Activated B cell treated with CpG ODN at 0.5 μM for 24 hours (primary cell): Measurements from ENCODE around the gene HLA-DRA. TPM values are rescaled to one million over a fixed set of nuclear protein-coding genes. Genes with fewer than 3 reads are reported as not detected.

ENCODE experiments used
- ATAC-seq: fragments of 200-7000 bp; cut with Tn5 transposase; one replicate; pipeline ENCODE4 v1.10.0; 2021; ENCODE audit warnings: low read depth, mild to moderate bottlenecking, moderate library complexity
- CTCF ChIA-PET: fragments of 350-600 bp; sonication (Branson Sonifier 250); formaldehyde crosslinking; loops from one replicate; lab custom pipeline; 2021; ENCODE audit warnings: antibody characterized with exemption; lab: Charles Lee
- POLR2A ChIA-PET: fragments of 350-600 bp; sonication (Branson Sonifier 250); formaldehyde crosslinking; loops from one replicate; lab custom pipeline; 2021; ENCODE audit warnings: antibody characterized with exemption; lab: Charles Lee
- DNase-seq: peaks from one replicate; pipeline ENCODE4 v3.0.0; 2022
- H3K27ac Mint-ChIP-seq: one replicate; pipeline ENCODE4 v1.8.0; 2020; ENCODE audit warnings: mixed read lengths
- H3K27me3 Mint-ChIP-seq: one replicate; pipeline ENCODE4 v1.8.0; 2021; ENCODE audit warnings: mixed read lengths
- H3K36me3 Mint-ChIP-seq: one replicate; pipeline ENCODE4 v1.8.0; 2021; ENCODE audit warnings: low read depth, mixed read lengths
- H3K4me1 Mint-ChIP-seq: one replicate; pipeline ENCODE4 v1.8.0; 2021; ENCODE audit warnings: mixed read lengths
- H3K4me3 Mint-ChIP-seq: one replicate; pipeline ENCODE4 v1.8.0; 2020; ENCODE audit warnings: mild to moderate bottlenecking, mixed read lengths
- H3K9me3 Mint-ChIP-seq: one replicate; pipeline ENCODE4 v1.8.0; 2020; ENCODE audit warnings: mixed read lengths
- intact Hi-C: fragments of 100-400 bp; cut with micrococcal nuclease; formaldehyde crosslinking; loops from one replicate; pipeline ENCODE4 v1.15.1; 2024
- total RNA-seq: library from RNA; stranded (reverse); gene quantifications from 2 replicates; pipeline ENCODE4 v1.2.3, GENCODE V29; 2022
- TF ChIP-seq, protein P1 (sequence below): fragments of 200-600 bp; IDR thresholded peaks from one replicate; pipeline ENCODE4 v1.8.0; 2022; ENCODE audit warnings: antibody characterized with exemption, mild to moderate bottlenecking

Gene HLA-DRA
- total RNA-seq, 1 donor from 2014 or later: 2,835 TPM

GRCh38 chr6:32475392-32476206 is 35.9 kb downstream of the HLA-DRA start:
- Mint-ChIP-seq H3K9me3 (peaks cover 3% of the 10 kb centered on the region), H3K36me3 (peaks cover 19% of the 10 kb centered on the region), H3K27me3 (no peaks in the 10 kb centered on the region), H3K4me1 (peaks cover 38% of the 10 kb centered on the region), H3K4me3 (no peak overlapping the region), H3K27ac (peak overlapping the region; percentile 76)
- ATAC-seq: no peak
- DNase-seq: no peak
- TF ChIP-seq, protein P1, sequence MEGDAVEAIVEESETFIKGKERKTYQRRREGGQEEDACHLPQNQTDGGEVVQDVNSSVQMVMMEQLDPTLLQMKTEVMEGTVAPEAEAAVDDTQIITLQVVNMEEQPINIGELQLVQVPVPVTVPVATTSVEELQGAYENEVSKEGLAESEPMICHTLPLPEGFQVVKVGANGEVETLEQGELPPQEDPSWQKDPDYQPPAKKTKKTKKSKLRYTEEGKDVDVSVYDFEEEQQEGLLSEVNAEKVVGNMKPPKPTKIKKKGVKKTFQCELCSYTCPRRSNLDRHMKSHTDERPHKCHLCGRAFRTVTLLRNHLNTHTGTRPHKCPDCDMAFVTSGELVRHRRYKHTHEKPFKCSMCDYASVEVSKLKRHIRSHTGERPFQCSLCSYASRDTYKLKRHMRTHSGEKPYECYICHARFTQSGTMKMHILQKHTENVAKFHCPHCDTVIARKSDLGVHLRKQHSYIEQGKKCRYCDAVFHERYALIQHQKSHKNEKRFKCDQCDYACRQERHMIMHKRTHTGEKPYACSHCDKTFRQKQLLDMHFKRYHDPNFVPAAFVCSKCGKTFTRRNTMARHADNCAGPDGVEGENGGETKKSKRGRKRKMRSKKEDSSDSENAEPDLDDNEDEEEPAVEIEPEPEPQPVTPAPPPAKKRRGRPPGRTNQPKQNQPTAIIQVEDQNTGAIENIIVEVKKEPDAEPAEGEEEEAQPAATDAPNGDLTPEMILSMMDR: no peak
- CTCF ChIA-PET: no interaction called here
- POLR2A ChIA-PET: no interaction called here
- intact Hi-C loops: no loop called here

DNA sequence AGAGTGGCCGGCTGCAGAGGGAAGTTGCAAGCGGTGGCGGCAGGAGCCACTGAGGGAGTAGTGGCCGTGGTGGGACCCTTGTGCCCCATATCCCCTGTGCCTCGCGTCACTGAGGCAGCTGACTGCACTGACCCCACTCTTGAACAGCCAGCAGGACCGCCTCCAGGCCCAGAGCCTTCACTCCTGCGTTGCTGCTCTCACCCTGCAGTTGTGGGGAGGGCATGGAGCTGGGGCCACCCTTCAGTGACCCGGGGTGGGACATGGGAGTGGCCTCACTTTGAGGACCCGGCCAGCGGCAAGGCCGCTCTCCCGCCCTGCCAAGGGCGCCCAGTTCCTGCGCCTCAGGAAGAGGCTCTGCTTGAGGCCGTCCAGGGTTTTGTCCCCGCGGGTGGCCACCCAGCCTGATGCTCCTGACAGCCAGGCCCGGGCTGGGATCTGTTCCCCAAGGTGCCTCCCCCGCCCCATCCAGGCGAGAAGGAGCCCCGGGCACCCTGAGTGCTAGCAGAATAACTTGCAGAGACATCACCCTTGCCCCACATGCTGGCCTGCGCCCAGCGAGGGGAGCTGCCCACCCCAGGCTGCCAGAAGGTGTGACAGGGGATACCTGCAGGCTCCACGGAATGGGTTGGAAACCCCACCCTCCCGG is 44.4 kb downstream of the HLA-DRA start:
- Mint-ChIP-seq H3K36me3 (peaks cover 9% of the 10 kb centered on the region), H3K9me3 (peaks cover under 1% of the 10 kb centered on the region), H3K4me1 (peaks cover 25% of the 10 kb centered on the region), H3K4me3 (no peak overlapping the region), H3K27me3 (no peaks in the 10 kb centered on the region), H3K27ac (peak overlapping the region; percentile 41)
- intact Hi-C loops: loop anchor here (2.0 to 10.0 kb wide), 2 partner anchors 45 to 91 kb away; no protein-coding TSS in a partner anchor
- ChIA-PET POLR2A (interaction anchor here (1.0 to 2.3 kb wide), 6 partner anchors 11 to 139 kb away, joined by 4 to 17 read pairs (median 12); partner anchors contain the start of gene HLA-DRB5), CTCF (no interaction called here)
- ATAC-seq (no peak), DNase-seq (no peak)
- TF ChIP-seq, protein P1: no peak

DNA sequence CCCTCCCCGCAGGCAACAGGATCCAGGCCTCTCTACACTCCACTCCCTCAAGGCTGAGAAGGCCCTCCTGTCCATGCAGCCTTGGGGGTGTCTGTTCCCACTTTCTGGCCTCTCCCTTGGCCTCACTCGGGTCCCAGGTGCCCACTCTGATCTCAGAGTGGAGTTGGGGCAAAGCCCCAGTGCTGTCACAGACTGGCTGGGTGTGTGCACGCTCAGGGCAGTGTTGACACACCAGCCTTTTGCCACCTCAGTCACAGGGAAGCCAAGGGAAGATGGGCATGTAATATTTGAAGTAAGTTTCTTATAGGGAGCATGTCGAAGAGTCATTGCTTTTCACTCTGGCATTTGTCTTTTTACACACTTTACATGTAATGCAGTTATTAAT is 44.9 kb downstream of the HLA-DRA start:
- H3K4me3 Mint-ChIP-seq: no peak overlapping the region
- no peaks in the 10 kb centered on the region for H3K9me3 Mint-ChIP-seq
- H3K36me3 Mint-ChIP-seq: peaks cover 9% of the 10 kb centered on the region
- DNase-seq (no peak), ATAC-seq (no peak)
- CTCF ChIA-PET: no interaction called here
- TF ChIP-seq, protein P1: no peak
- no peaks in the 10 kb centered on the region for H3K27me3 Mint-ChIP-seq
- POLR2A ChIA-PET: interaction anchor here (2.1 to 2.3 kb wide), 2 partner anchors 11 to 139 kb away, joined by 7 to 16 read pairs; no protein-coding TSS in a partner anchor
- intact Hi-C loops: loop anchor here (10.0 kb wide), 1 partner anchor 90 kb away; no protein-coding TSS in a partner anchor
- peak overlapping the region; percentile 71 for H3K27ac Mint-ChIP-seq
- H3K4me1 Mint-ChIP-seq: peaks cover 25% of the 10 kb centered on the region

- Mint-ChIP-seq H3K4me1 (peaks cover 16% of the 10 kb centered on the region), H3K27me3 (no peaks in the 10 kb centered on the region), H3K27ac (no peak overlapping the region), H3K9me3 (no peaks in the 10 kb centered on the region), H3K36me3 (no peaks in the 10 kb centered on the region), H3K4me3 (no peak overlapping the region)
- ATAC-seq (no peak), DNase-seq (no peak)
- ChIA-PET POLR2A (no interaction called here), CTCF (no interaction called here)
- intact Hi-C loops: loop anchor here (10.0 kb wide), 1 partner anchor 87 kb away; no protein-coding TSS in a partner anchor
- TF ChIP-seq, protein P1: no peak
Measured at GRCh38 chr6:32488083-32488482, 48.4 kb downstream of the HLA-DRA start.

DNA sequence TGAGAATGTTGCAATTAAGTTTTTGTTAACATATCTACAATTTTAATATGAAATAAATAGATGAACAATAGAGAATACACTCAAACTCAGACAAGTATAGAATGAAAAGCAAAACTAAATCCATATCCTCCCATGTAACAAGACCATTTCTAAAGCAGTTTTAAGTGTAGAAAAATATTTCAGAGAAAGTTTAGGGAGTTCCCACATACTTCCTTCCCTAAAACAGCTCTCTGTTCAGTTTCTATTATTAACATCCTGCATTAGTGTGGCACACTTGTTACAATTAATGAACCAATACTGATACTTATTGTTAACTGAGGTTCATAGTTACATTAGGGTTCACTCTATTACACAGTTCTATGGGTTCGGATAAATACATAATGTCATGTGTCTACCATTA is 52.0 kb downstream of the HLA-DRA start:
- DNase-seq (no peak), ATAC-seq (no peak)
- Mint-ChIP-seq H3K4me3 (no peak overlapping the region), H3K36me3 (no peaks in the 10 kb centered on the region), H3K27me3 (no peaks in the 10 kb centered on the region), H3K9me3 (no peaks in the 10 kb centered on the region), H3K27ac (no peak overlapping the region), H3K4me1 (peaks cover 4% of the 10 kb centered on the region)
- CTCF ChIA-PET: no interaction called here
- POLR2A ChIA-PET: interaction anchor here (0.6 kb wide), 1 partner anchor 479 kb away, joined by 3 read pairs; no protein-coding TSS in a partner anchor
- TF ChIP-seq, protein P1: no peak
- intact Hi-C loops: no loop called here
